B cell (primary cell): ENCODE results near the gene STXBP2. TPM values are rescaled to one million over a fixed set of nuclear protein-coding genes. Genes with fewer than 3 reads are reported as not detected.

Experiments
- ATAC-seq: fragments of 200-7000 bp; cut with Tn5 transposase; one replicate; pipeline ENCODE4 v1.10.0; 2021; ENCODE audit warnings: low read depth, mild to moderate bottlenecking, moderate number of reproducible peaks, moderate library complexity
- CTCF ChIA-PET: fragments of 350-600 bp; sonication (Branson Sonifier 250); formaldehyde crosslinking; loops from one replicate; lab custom pipeline; 2021; ENCODE audit warnings: antibody characterized with exemption, inconsistent platforms; lab: Charles Lee
- POLR2A ChIA-PET: fragments of 350-600 bp; sonication (Branson Sonifier 250); formaldehyde crosslinking; loops from one replicate; lab custom pipeline; 2021; ENCODE audit warnings: antibody characterized with exemption; lab: Charles Lee
- DNase-seq: peaks from one replicate; pipeline ENCODE4 v3.0.0; 2013
- H2AFZ ChIP-seq: 2 replicates; pipeline ENCODE4 v1.6.1; 2012; ENCODE audit warnings: mild to moderate bottlenecking, low read depth, low read length; ENCODE audit not compliant: insufficient read depth, poor library complexity, severe bottlenecking
- H3K27ac ChIP-seq, 2 donors: 1 replicate in 1 of 2; 2 replicates in 1 of 2; pipeline ENCODE4 v1.5.1; 2012 to 2013; ENCODE audit warnings: low read length in 2 of 2, mild to moderate bottlenecking in 2 of 2, moderate library complexity in 1 of 2
- H3K27me3 ChIP-seq, 4 experiments: fragments of 200-600 bp in 1 of 4; sonication (generic) in 1 of 4; replicated peaks in 1 of 4; 1 replicate in 2 of 4; 2 replicates in 2 of 4; pipeline versions ENCODE4 v1.6.1 to v1.7.0; 2013 to 2016; ENCODE audit warnings: low read length in 3 of 4, mild to moderate bottlenecking in 2 of 4, mixed read lengths in 1 of 4, moderate library complexity in 1 of 4; ENCODE audit not compliant: insufficient read depth in 4 of 4, control insufficient read depth in 3 of 4; ENCODE audit errors: control extremely low read depth in 1 of 4
- H3K36me3 ChIP-seq, 2 experiments: replicated peaks in 1 of 2; 1 replicate in 1 of 2; 2 replicates in 1 of 2; pipeline versions ENCODE4 v1.6.1 to v1.7.1; 2013; ENCODE audit warnings: low read length in 1 of 2; ENCODE audit not compliant: insufficient read depth in 2 of 2, control insufficient read depth in 1 of 2; ENCODE audit errors: control extremely low read depth in 1 of 2, extremely low read depth in 1 of 2
- H3K4me1 ChIP-seq, 2 donors: fragments of 200-600 bp in 1 of 2; sonication (generic) in 1 of 2; 1 replicate in 1 of 2; 2 replicates in 1 of 2; pipeline versions ENCODE4 v1.5.1 to v1.6.1; 2013 to 2017; ENCODE audit warnings: low read length in 2 of 2; ENCODE audit not compliant: control insufficient read depth in 2 of 2, insufficient read depth in 2 of 2
- H3K4me2 ChIP-seq: replicated peaks from 2 replicates; pipeline ENCODE3; 2012; ENCODE audit warnings: mild to moderate bottlenecking, low read depth, low read length; ENCODE audit not compliant: poor library complexity, severe bottlenecking
- H3K4me3 ChIP-seq, 5 experiments: fragments of 200-600 bp in 1 of 5; sonication (generic) in 1 of 5; 1 replicate in 3 of 5; 2 replicates in 2 of 5; pipeline versions ENCODE4 v1.5.1 to v1.7.0; 2011 to 2016; ENCODE audit warnings: low read length in 4 of 5, mild to moderate bottlenecking in 4 of 5, low read depth in 2 of 5, control low read depth in 1 of 5, moderate library complexity in 1 of 5; ENCODE audit not compliant: insufficient read depth in 1 of 5; ENCODE audit errors: control extremely low read depth in 1 of 5, extremely low read depth in 1 of 5
- H3K79me2 ChIP-seq: fragments of 200-600 bp; sonication (generic); one replicate; pipeline ENCODE4 v1.6.0; 2016; ENCODE audit warnings: low read length; ENCODE audit not compliant: control insufficient read depth, insufficient read depth
- H3K9ac ChIP-seq: fragments of 200-600 bp; sonication (generic); 2 replicates; pipeline ENCODE4 v1.6.1; 2017; ENCODE audit warnings: mild to moderate bottlenecking, low read length, moderate library complexity
- H3K9me3 ChIP-seq, 3 donors: one replicate each; pipeline versions ENCODE4 v1.6.1 to v1.7.1; 2013; ENCODE audit warnings: low read length in 2 of 3; ENCODE audit not compliant: control insufficient read depth in 2 of 3, insufficient read depth in 1 of 3; ENCODE audit errors: control extremely low read depth in 1 of 3
- H4K20me1 ChIP-seq: 2 replicates; pipeline ENCODE4 v1.6.0; 2012; ENCODE audit warnings: mild to moderate bottlenecking, low read length; ENCODE audit not compliant: insufficient read depth, control insufficient read depth, poor library complexity, severe bottlenecking
- H3K27ac Mint-ChIP-seq: one replicate; pipeline ENCODE4 v1.8.0; 2021; ENCODE audit warnings: mixed read lengths
- H3K27me3 Mint-ChIP-seq: one replicate; pipeline ENCODE4 v1.8.0; 2021; ENCODE audit warnings: mixed read lengths
- H3K4me1 Mint-ChIP-seq: one replicate; pipeline ENCODE4 v1.8.0; 2021; ENCODE audit warnings: mixed read lengths
- H3K4me3 Mint-ChIP-seq: one replicate; pipeline ENCODE4 v1.8.0; 2021; ENCODE audit warnings: mixed read lengths
- H3K9me3 Mint-ChIP-seq: one replicate; pipeline ENCODE4 v1.8.0; 2022; ENCODE audit warnings: mixed read lengths; ENCODE audit not compliant: insufficient read depth
- EZH2 ChIP-seq: IDR thresholded peaks from 2 replicates; pipeline ENCODE4 v1.6.1; 2012; ENCODE audit warnings: borderline replicate concordance, low read depth, mild to moderate bottlenecking, moderate library complexity, low read length; ENCODE audit not compliant: insufficient read depth, poor library complexity, severe bottlenecking
- WGBS: methylation state at CpG from one replicate; pipeline ENCODE4 v1.1.5; 2013; ENCODE audit warnings: missing lambda C conversion rate; ENCODE audit not compliant: insufficient coverage; 5-methylcytosine and 5-hydroxymethylcytosine counted together
- intact Hi-C: fragments of 100-400 bp; cut with micrococcal nuclease; formaldehyde crosslinking; loops from one replicate; pipeline ENCODE4 v1.10.0; 2022
- polyA plus RNA-seq: library from polyadenylated mRNA; depleted of rRNA; stranded (reverse); fragments of >200 nt; gene quantifications from 2 replicates; pipeline ENCODE4 v1.2.3, GENCODE V29; 2012
- total RNA-seq, 2 donors: library from RNA; stranded (reverse); fragments of 120-200 nt in 1 of 2; gene quantifications; 1 replicate in 1 of 2; 2 replicates in 1 of 2; pipeline versions ENCODE4 v1.2.3 to v1.2.4, GENCODE V29; 2013 to 2022
- TF ChIP-seq, protein P1 (sequence below): fragments of 200-600 bp; IDR thresholded peaks from one replicate; pipeline ENCODE4 v1.8.0; 2022; ENCODE audit warnings: antibody characterized with exemption, mild to moderate bottlenecking

Gene STXBP2
- total and polyA plus RNA-seq, 2 donors (not counting 1 experiment from before 2014, with no cell fraction given), result 222 to 226 TPM

DNA sequence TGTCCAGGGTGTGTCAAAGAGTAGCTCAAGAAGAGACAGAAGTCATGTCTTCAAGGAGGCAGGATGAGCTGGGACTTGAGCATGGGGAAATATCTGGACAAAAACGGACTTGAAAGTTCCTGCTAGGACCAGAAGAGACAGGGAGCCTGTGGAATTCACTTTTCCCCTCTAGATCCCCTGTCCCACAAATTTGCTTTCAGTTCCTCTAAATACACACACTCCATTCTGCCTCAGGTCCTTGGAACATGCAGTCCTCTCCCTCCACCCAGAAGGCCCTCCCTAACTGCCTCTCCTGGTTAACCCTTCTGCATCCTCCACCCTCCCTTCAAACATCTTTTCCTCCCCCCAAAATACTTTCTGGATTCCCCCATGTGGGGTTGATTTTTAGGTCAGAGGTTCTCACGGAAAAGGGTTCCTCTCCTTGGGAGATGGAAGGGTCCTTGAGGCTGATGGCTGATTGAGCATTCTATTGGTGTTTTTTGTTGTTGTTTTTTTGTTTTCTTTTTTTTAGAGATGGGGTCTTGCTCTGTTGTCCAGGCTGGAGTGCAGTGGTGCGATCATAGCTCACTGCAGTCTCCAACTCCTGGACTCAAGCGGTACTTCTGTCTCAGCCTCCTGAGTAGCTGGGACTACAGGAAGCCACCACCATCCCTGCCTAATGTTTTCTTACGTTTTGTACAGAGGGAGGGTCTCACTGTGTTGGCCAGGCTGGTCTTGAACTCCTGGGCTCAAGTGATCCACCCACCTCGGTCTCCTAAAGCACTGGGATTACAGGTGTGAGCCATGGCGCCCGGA lies 25.0 kb downstream of the STXBP2 start:
- ChIA-PET POLR2A (no interaction called here), CTCF (interaction anchor here (0.5 to 1.7 kb wide), 4 partner anchors 10 to 121 kb away, joined by 3 to 5 read pairs (median 4); partner anchors contain the start of gene TRAPPC5)
- Mint-ChIP-seq H3K4me3 (no peak overlapping the region), H3K4me1 (peaks cover 10% of the 10 kb centered on the region), H3K27me3 (peaks cover 9% of the 10 kb centered on the region), H3K27ac (no peak overlapping the region), H3K9me3 (no peaks in the 10 kb centered on the region)
- H3K27ac ChIP-seq, result no peak overlapping the region
- no peak for TF ChIP-seq EZH2
- TF ChIP-seq, protein P1, sequence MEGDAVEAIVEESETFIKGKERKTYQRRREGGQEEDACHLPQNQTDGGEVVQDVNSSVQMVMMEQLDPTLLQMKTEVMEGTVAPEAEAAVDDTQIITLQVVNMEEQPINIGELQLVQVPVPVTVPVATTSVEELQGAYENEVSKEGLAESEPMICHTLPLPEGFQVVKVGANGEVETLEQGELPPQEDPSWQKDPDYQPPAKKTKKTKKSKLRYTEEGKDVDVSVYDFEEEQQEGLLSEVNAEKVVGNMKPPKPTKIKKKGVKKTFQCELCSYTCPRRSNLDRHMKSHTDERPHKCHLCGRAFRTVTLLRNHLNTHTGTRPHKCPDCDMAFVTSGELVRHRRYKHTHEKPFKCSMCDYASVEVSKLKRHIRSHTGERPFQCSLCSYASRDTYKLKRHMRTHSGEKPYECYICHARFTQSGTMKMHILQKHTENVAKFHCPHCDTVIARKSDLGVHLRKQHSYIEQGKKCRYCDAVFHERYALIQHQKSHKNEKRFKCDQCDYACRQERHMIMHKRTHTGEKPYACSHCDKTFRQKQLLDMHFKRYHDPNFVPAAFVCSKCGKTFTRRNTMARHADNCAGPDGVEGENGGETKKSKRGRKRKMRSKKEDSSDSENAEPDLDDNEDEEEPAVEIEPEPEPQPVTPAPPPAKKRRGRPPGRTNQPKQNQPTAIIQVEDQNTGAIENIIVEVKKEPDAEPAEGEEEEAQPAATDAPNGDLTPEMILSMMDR, result no peak
- H3K9me3 ChIP-seq, result no peaks in the 10 kb centered on the region
- ATAC-seq, result no peak
- no peak overlapping the region for H3K4me3 ChIP-seq
- peaks cover 0 to 5% (median 1%) of the 10 kb centered on the region in 4 experiments for H3K27me3 ChIP-seq
- no peaks in the 10 kb centered on the region for H3K79me2 ChIP-seq
- 84% methylated on average over 5 of the region's 8 CpGs for WGBS
- intact Hi-C loops, result no loop called here
- H3K4me2 ChIP-seq, result no peak overlapping the region
- no peak overlapping the region for H3K9ac ChIP-seq
- H2AFZ ChIP-seq, result no peak overlapping the region
- no peaks in the 10 kb centered on the region for H3K36me3 ChIP-seq
- DNase-seq, result no peak
- H4K20me1 ChIP-seq, result no peaks in the 10 kb centered on the region
- peaks cover 9 to 18% of the 10 kb centered on the region in 2 donors for H3K4me1 ChIP-seq

DNA sequence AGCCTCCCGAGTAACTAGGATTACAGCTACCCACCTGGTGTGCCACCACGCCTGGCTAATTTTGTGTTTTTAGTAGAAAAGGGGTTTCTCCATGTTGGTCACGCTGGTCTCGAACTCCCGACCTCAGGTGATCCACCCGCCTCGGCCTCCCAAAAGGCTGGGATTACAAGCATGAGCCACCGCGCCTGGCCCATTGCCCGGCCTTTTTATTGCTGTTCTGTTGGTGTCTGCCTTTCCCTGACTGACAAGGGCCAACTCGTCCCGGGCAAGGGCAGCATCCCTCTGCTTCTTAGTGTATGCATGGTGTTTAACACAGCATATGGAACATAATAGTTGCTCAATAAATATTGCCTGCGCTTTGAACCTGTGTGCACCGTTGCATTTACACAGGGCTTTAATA lies 25.7 kb downstream of the STXBP2 start:
- H3K27me3 Mint-ChIP-seq, result peaks cover 10% of the 10 kb centered on the region
- H3K4me3 Mint-ChIP-seq, result no peak overlapping the region

More for the DNA sequence above, 25.7 kb downstream of the STXBP2 start:
- no peak overlapping the region for H3K27ac ChIP-seq
- no peak overlapping the region for H3K4me3 ChIP-seq
- 88% methylated on average over 9 of the region's 14 CpGs for WGBS
- H3K4me1 Mint-ChIP-seq, result peaks cover 9% of the 10 kb centered on the region
- H3K4me2 ChIP-seq, result no peak overlapping the region
- H3K27me3 ChIP-seq, result peaks cover 0 to 5% (median 1%) of the 10 kb centered on the region in 4 experiments
- DNase-seq (no peak), ATAC-seq (no peak)
- intact Hi-C loops, result no loop called here
- H3K4me1 ChIP-seq, result peaks cover 7 to 13% of the 10 kb centered on the region in 2 donors
- POLR2A ChIA-PET, result no interaction called here
- no peaks in the 10 kb centered on the region for H3K79me2 ChIP-seq
- CTCF ChIA-PET, result interaction anchor here (1.4 to 2.8 kb wide), 3 partner anchors 10 to 94 kb away, joined by 3 to 12 read pairs (median 5); no protein-coding TSS in a partner anchor
- no peaks in the 10 kb centered on the region for H3K9me3 Mint-ChIP-seq
- TF ChIP-seq, protein P1, result no peak
- TF ChIP-seq EZH2, result no peak
- H3K27ac Mint-ChIP-seq, result no peak overlapping the region
- H3K9ac ChIP-seq, result no peak overlapping the region
- no peak overlapping the region for H2AFZ ChIP-seq
- no peaks in the 10 kb centered on the region for H4K20me1 ChIP-seq
- H3K9me3 ChIP-seq, result no peaks in the 10 kb centered on the region
- no peaks in the 10 kb centered on the region for H3K36me3 ChIP-seq
